MCF 10A (cell line): ENCODE data around the gene TNS1. TPM values are rescaled to one million over a fixed set of nuclear protein-coding genes. Genes with fewer than 3 reads are reported as not detected.

Experiments used
- BruUV-seq: library from RNA; stranded (reverse); fragments of 400-500 nt; replicated peaks from 2 replicates; lab custom pipeline; 2021; lab: Mats Ljungman, UMichigan
- CTCF ChIA-PET: fragments of 300-600 bp; sonication (Branson Sonifier 250); formaldehyde crosslinking; extraction: SDS; loops from one replicate; lab custom pipeline; 2021; ENCODE audit warnings: antibody characterized with exemption, inconsistent platforms; lab: Yijun Ruan, JAX
- POLR2A ChIA-PET: fragments of 300-600, 350-650 bp; sonication (Branson Sonifier 250); formaldehyde crosslinking; extraction: SDS; loops from one replicate; lab custom pipeline; 2020; ENCODE audit warnings: antibody characterized with exemption, inconsistent platforms; lab: Yijun Ruan, JAX
- DNase-seq: peaks from one replicate; pipeline ENCODE4 v3.0.0-alpha.2; 2018; ENCODE audit not compliant: unreplicated experiment
- H3K27ac Mint-ChIP-seq: one replicate; pipeline ENCODE4 v1.8.0; 2022; ENCODE audit warnings: mild to moderate bottlenecking, low read depth, mixed read lengths; ENCODE audit not compliant: unreplicated experiment
- H3K27me3 Mint-ChIP-seq: one replicate; pipeline ENCODE4 v1.8.0; 2022; ENCODE audit warnings: mixed read lengths; ENCODE audit not compliant: insufficient read depth, unreplicated experiment
- H3K36me3 Mint-ChIP-seq: one replicate; pipeline ENCODE4 v1.8.0; 2022; ENCODE audit warnings: mild to moderate bottlenecking, moderate library complexity, mixed read lengths; ENCODE audit not compliant: insufficient read depth, unreplicated experiment
- H3K4me1 Mint-ChIP-seq: one replicate; pipeline ENCODE4 v1.8.0; 2022; ENCODE audit warnings: mixed read lengths; ENCODE audit not compliant: insufficient read depth, unreplicated experiment
- H3K4me3 Mint-ChIP-seq: one replicate; pipeline ENCODE4 v1.8.0; 2022; ENCODE audit warnings: mild to moderate bottlenecking, moderate library complexity, mixed read lengths; ENCODE audit not compliant: unreplicated experiment
- H3K9me3 Mint-ChIP-seq: one replicate; pipeline ENCODE4 v1.8.0; 2022; ENCODE audit warnings: mixed read lengths; ENCODE audit not compliant: unreplicated experiment
- intact Hi-C: fragments of 100-400 bp; cut with micrococcal nuclease; formaldehyde crosslinking; loops from 2 replicates; pipeline ENCODE4 v1.14.1; 2022
- total RNA-seq: library from RNA; stranded (reverse); gene quantifications from 2 replicates; pipeline ENCODE4 v1.2.3, GENCODE V29; 2022
- TF ChIP-seq, protein P1 (sequence below): fragments of 200-600 bp; IDR thresholded peaks from one replicate; pipeline ENCODE4 v1.8.0; 2022; ENCODE audit warnings: antibody characterized with exemption, mild to moderate bottlenecking; ENCODE audit not compliant: unreplicated experiment

TNS1 gene
- total RNA-seq, 1 experiment from 2014 or later: 3.3 TPM

- peaks cover 6% of the 10 kb centered on the region for H3K36me3 Mint-ChIP-seq
- no peaks in the 10 kb centered on the region for H3K9me3 Mint-ChIP-seq
- POLR2A ChIA-PET: no interaction called here
- H3K27me3 Mint-ChIP-seq: peaks cover 30% of the 10 kb centered on the region
- no peak overlapping the region for H3K4me3 Mint-ChIP-seq
- no peak for DNase-seq
- no peak overlapping the region for H3K27ac Mint-ChIP-seq
- TF ChIP-seq, protein P1, sequence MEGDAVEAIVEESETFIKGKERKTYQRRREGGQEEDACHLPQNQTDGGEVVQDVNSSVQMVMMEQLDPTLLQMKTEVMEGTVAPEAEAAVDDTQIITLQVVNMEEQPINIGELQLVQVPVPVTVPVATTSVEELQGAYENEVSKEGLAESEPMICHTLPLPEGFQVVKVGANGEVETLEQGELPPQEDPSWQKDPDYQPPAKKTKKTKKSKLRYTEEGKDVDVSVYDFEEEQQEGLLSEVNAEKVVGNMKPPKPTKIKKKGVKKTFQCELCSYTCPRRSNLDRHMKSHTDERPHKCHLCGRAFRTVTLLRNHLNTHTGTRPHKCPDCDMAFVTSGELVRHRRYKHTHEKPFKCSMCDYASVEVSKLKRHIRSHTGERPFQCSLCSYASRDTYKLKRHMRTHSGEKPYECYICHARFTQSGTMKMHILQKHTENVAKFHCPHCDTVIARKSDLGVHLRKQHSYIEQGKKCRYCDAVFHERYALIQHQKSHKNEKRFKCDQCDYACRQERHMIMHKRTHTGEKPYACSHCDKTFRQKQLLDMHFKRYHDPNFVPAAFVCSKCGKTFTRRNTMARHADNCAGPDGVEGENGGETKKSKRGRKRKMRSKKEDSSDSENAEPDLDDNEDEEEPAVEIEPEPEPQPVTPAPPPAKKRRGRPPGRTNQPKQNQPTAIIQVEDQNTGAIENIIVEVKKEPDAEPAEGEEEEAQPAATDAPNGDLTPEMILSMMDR: no peak
- no TSS peak for BruUV-seq
- CTCF ChIA-PET: interaction anchor here (0.6 kb wide), 1 partner anchor 12 kb away, joined by 4 read pairs; no protein-coding TSS in a partner anchor
- intact Hi-C loops: no loop called here
- no peaks in the 10 kb centered on the region for H3K4me1 Mint-ChIP-seq
Measured at GRCh38 chr2:217941886-217942728, 60.7 kb downstream of the TNS1 start.

GRCh38 chr2:217941339-217941738 is 61.5 kb downstream of the TNS1 start:
- ChIA-PET CTCF (interaction anchor here (0.6 kb wide), 1 partner anchor 13 kb away, joined by 4 read pairs; no protein-coding TSS in a partner anchor), POLR2A (no interaction called here)
- no TSS peak for BruUV-seq
- Mint-ChIP-seq H3K9me3 (no peaks in the 10 kb centered on the region), H3K4me1 (peaks cover 5% of the 10 kb centered on the region), H3K36me3 (peaks cover 5% of the 10 kb centered on the region), H3K27me3 (peaks cover 22% of the 10 kb centered on the region), H3K4me3 (no peak overlapping the region), H3K27ac (no peak overlapping the region)
- intact Hi-C loops: no loop called here
- no peak for DNase-seq
- TF ChIP-seq, protein P1: no peak

DNA sequence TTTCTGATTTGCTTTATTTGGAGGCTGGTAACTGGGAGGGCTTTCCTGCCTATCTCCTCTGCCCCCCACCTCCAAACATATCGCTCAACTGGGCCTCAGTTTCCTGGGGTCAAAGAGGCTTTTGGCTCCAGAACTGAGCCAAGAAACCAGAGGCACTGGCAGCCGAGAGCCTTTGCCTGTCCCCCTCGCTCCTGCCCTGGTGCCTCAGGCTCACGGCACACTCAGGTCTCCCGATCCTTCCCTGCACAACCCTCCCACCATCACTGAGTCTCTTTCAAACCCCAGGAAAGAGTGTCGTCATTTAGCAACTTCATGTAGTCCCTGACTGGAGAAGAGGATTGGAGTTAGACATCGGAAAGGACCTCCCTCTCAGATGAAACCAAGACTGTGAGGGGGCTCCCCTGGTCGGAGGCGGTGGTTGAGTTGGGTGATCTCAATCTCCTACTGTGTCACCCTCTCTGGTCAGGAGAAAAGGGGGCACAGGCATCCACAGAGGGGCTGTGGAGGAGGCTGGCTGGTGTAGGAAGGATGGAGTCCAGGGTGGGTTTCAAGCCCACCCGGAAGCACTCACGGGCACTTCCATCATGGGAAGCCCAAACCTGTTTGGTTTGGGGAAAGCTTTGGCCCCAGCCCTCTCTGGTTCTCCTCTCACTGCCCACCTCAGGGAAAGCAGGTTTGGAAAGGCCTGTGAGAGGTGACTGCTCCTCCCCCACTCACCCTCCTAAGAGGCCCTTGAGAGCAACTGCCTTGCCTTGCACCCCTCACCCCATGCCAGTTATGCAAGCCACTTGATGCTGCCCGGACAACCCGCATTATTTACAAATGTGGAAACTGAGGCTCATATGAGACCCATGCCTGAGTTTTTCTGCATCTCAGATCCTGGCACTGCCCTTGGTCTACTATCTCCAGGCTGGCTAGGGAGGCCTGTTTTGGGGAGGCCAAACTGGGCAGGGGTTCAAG is 62.3 kb downstream of the TNS1 start:
- intact Hi-C loops: no loop called here
- TF ChIP-seq, protein P1: no peak
- ChIA-PET CTCF (interaction anchor here (0.6 to 1.1 kb wide), 3 partner anchors 10 to 85 kb away, joined by 3 to 4 read pairs (median 3); no protein-coding TSS in a partner anchor), POLR2A (no interaction called here)
- DNase-seq: no peak
- Mint-ChIP-seq H3K4me1 (peaks cover 6% of the 10 kb centered on the region), H3K27ac (no peak overlapping the region), H3K27me3 (peaks cover 14% of the 10 kb centered on the region), H3K36me3 (no peaks in the 10 kb centered on the region), H3K4me3 (no peak overlapping the region), H3K9me3 (no peaks in the 10 kb centered on the region)
- BruUV-seq: no TSS peak
